GM12891 (cell line): ENCODE measurements around the gene DCAF8L2.

Experiments
- POLR2A ChIP-seq: IDR thresholded peaks from 2 replicates; pipeline ENCODE4 v1.6.1; 2011; ENCODE audit warnings: low read depth, low read length, control low read depth
- POLR2AphosphoS5 ChIP-seq: IDR thresholded peaks from 2 replicates; pipeline ENCODE4 v1.6.1; 2011; ENCODE audit warnings: low read depth, low read length, control low read depth
- POU2F2 ChIP-seq: IDR thresholded peaks from 2 replicates; pipeline ENCODE4 v1.6.1; 2011; ENCODE audit warnings: low read depth, mild to moderate bottlenecking, control low read depth, low read length, moderate library complexity
- SPI1 ChIP-seq: IDR thresholded peaks from 2 replicates; pipeline ENCODE4 v1.6.1; 2011; ENCODE audit warnings: low read depth, low read length, control low read depth
- TAF1 ChIP-seq: IDR thresholded peaks from 2 replicates; pipeline ENCODE4 v1.6.1; 2011; ENCODE audit warnings: low read depth, low read length, control low read depth

- no peak for TF ChIP-seq POLR2A
- TF ChIP-seq TAF1 = no peak
- no peak for TF ChIP-seq POLR2AphosphoS5
- no peak for TF ChIP-seq POU2F2
- TF ChIP-seq SPI1 = no peak
Measured at GRCh38 chrX:27680726-27681125, 90.6 kb downstream of the DCAF8L2 start.
